Measurements from ENCODE around the gene CCR4. TPM values are rescaled to one million over a fixed set of nuclear protein-coding genes. Genes with fewer than 3 reads are reported as not detected.
"Not testable (repeated sequence)": the region's sequence is repeated elsewhere in the genome, so short reads cannot be mapped to it uniquely, and the experiment has no call there.

CCR4 gene
- total RNA-seq, 1 donor from 2014 or later = 0.31 TPM

GRCh38 chr3:32934150-32934742 is 17.2 kb upstream of the CCR4 start:
- ChIA-PET CTCF (interaction anchor here (1.4 to 1.8 kb wide), 2 partner anchors 199 to 202 kb away, joined by 3 to 4 read pairs; no protein-coding TSS in a partner anchor), POLR2A (no interaction called here)
- Mint-ChIP-seq H3K27ac (no peak overlapping the region), H3K27me3 (peaks cover 9% of the 10 kb centered on the region), H3K4me1 (no peaks in the 10 kb centered on the region), H3K9me3 (peaks cover 9% of the 10 kb centered on the region), H3K36me3 (ENCODE audit: low read depth) (no peaks in the 10 kb centered on the region), H3K4me3 (no peak overlapping the region)
- ATAC-seq (ENCODE audit: low read depth) = no peak
- no peak for DNase-seq
- TF ChIP-seq CTCF (IDR thresholded peaks at IDR 0.05) = no peak
- intact Hi-C loops (cut with micrococcal nuclease) = loop anchor here (1.0 to 5.0 kb wide), 3 partner anchors 201 to 757 kb away; no protein-coding TSS in a partner anchor

DNA sequence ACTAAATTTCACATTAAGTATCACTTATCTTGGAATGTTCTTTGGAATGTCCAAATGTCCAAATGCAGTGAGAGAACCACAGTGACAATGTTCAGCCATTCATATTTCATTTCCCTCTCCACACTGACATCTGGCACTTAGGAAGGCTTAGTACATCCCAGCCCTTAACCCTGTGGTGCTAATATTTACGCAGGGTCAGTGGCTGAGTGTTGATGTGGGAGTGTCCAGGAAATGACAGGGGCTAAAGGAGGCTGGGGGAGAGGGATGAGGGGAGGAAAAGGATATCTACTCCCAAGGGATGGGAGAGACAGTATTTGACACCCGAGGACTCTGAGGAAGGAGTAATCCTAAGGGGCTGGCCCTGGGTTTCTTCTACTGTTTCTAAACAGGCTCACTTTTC is 14.1 kb upstream of the CCR4 start:
- no peak overlapping the region for H3K27ac Mint-ChIP-seq
- H3K9me3 Mint-ChIP-seq = no peaks in the 10 kb centered on the region
- no peak overlapping the region for H3K4me3 Mint-ChIP-seq
- CTCF ChIA-PET = no interaction called here
- no peaks in the 10 kb centered on the region for H3K36me3 Mint-ChIP-seq (ENCODE audit: low read depth)
- no peak for DNase-seq
- TF ChIP-seq CTCF (IDR thresholded peaks at IDR 0.05) = no peak
- no peaks in the 10 kb centered on the region for H3K27me3 Mint-ChIP-seq
- ATAC-seq (ENCODE audit: low read depth) = no peak
- intact Hi-C loops (cut with micrococcal nuclease) = no loop called here
- POLR2A ChIA-PET = no interaction called here
- H3K4me1 Mint-ChIP-seq = no peaks in the 10 kb centered on the region

GRCh38 chr3:32939531-32940284 is 11.7 kb upstream of the CCR4 start:
- H3K27me3 Mint-ChIP-seq; ATAC-seq (ENCODE audit: low read depth); H3K27ac Mint-ChIP-seq; H3K4me3 Mint-ChIP-seq; H3K36me3 Mint-ChIP-seq (ENCODE audit: low read depth); DNase-seq; H3K4me1 Mint-ChIP-seq; intact Hi-C loops (cut with micrococcal nuclease); CTCF ChIA-PET; POLR2A ChIA-PET; H3K9me3 Mint-ChIP-seq: not testable (repeated sequence)

- no peak overlapping the region for H3K4me3 Mint-ChIP-seq
- no peak for ATAC-seq (ENCODE audit: low read depth)
- H3K27ac Mint-ChIP-seq = no peak overlapping the region
- no peak for DNase-seq
- H3K27me3 Mint-ChIP-seq = no peaks in the 10 kb centered on the region
- H3K4me1 Mint-ChIP-seq = no peaks in the 10 kb centered on the region
- no peak for TF ChIP-seq CTCF (IDR thresholded peaks at IDR 0.05)
- H3K9me3 Mint-ChIP-seq = no peaks in the 10 kb centered on the region
- CTCF ChIA-PET = no interaction called here
- no peaks in the 10 kb centered on the region for H3K36me3 Mint-ChIP-seq (ENCODE audit: low read depth)
- POLR2A ChIA-PET = no interaction called here
- intact Hi-C loops (cut with micrococcal nuclease) = no loop called here
These were observed 10.7 kb upstream of the CCR4 start for GRCh38 chr3:32940726-32941125.

DNA sequence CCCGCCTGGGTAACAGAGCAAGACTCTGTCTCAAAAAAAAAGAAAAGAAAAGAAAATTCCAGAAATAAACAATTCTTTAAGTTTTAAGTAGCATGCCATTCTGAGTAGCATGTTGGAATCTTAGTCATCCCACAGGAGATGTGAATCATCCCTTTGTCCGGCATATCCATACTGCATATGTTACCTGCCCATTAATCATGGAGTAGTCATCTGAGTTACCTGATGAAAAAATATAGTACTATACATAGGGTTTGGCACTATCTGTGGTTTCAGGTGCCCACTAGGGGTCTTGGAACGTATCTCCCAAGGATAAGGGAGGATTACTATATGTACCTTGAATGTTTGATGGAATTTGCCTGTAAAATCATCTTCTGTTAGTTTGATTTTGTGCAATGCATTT is 6.3 kb upstream of the CCR4 start:
- TF ChIP-seq CTCF (IDR thresholded peaks at IDR 0.05) = no peak
- POLR2A ChIA-PET = no interaction called here
- Mint-ChIP-seq H3K36me3 (ENCODE audit: low read depth) (no peaks in the 10 kb centered on the region), H3K27ac (no peak overlapping the region), H3K9me3 (no peaks in the 10 kb centered on the region), H3K27me3 (no peaks in the 10 kb centered on the region), H3K4me3 (no peak overlapping the region), H3K4me1 (peaks cover 4% of the 10 kb centered on the region)
- intact Hi-C loops (cut with micrococcal nuclease) = no loop called here
- ATAC-seq (ENCODE audit: low read depth) = no peak
- DNase-seq = no peak
- CTCF ChIA-PET = no interaction called here

DNA sequence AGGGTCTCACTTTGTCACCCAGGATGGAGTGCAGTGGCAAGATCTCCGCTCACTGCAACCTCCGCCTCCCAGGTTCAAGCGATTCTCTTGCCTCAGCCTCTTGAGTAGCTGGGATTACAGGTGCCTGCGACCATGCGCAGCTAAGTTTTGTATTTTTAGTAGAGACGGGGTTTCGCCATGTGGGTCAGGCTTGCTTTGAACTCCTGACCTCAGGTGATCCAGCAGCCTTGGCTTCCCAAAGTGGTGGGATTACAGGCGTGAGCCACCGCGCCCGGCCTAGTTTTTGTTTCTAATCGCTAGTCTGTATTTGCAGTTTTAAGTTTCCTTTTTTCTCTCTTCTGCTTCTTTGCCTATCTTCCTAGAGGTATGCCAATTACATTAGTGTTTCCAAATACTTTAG is 5.8 kb upstream of the CCR4 start:
- H3K27me3 Mint-ChIP-seq; H3K27ac Mint-ChIP-seq; H3K9me3 Mint-ChIP-seq; DNase-seq; POLR2A ChIA-PET; CTCF ChIA-PET; intact Hi-C loops (cut with micrococcal nuclease); ATAC-seq (ENCODE audit: low read depth); H3K4me3 Mint-ChIP-seq; H3K4me1 Mint-ChIP-seq; H3K36me3 Mint-ChIP-seq (ENCODE audit: low read depth): not testable (repeated sequence)
